Measurements from ENCODE around the gene TFF1. TPM values are rescaled to one million over a fixed set of nuclear protein-coding genes. Genes with fewer than 3 reads are reported as not detected.

The TFF1 gene
- total and polyA plus RNA-seq, 2 of the 4 experiments (the other 2 are of a cell fraction), result not detected

DNA sequence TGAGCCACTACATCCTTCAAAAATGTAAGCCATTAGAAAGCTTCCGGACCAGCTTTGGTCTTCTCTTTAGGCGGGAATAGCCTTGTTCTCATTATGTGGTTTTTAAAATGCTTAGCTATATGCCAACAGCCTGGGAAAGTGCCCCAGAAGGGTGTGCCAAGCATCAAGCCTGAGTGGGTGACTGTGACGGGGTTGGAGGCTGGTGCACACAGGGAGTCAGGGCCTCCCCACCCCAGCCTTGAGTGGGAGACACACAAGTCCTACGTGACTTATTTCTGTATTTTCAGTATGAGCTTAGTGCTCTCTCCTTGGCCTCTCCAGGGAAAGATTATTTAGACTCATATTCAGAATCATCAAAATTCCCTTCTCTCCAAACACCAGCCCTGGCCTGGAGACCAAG, 47.2 kb upstream of the TFF1 start:
- intact Hi-C loops (cut with micrococcal nuclease), result no loop called here
- H3K4ac ChIP-seq (ENCODE audit: low read depth, low read length), result no peak overlapping the region
- CTCF ChIA-PET, result no interaction called here

More for the DNA sequence above, 47.2 kb upstream of the TFF1 start:
- Histone ChIP-seq H4K91ac (ENCODE audit: insufficient read depth, low read depth, low read length) (no peak overlapping the region), H3K36me3 (ENCODE audit: control insufficient read depth, insufficient read depth, low read length) (no peaks in the 10 kb centered on the region), H2AFZ (replicated peaks; ENCODE audit: low read length, poor library complexity) (no peak overlapping the region), H4K5ac (ENCODE audit: low read depth, low read length) (no peak overlapping the region), H3K4me2 (ENCODE audit: low read depth, low read length) (no peak overlapping the region), H2BK5ac (ENCODE audit: low read depth, low read length, poor library complexity, severe bottlenecking) (no peak overlapping the region), H3K27me3 (ENCODE audit: control insufficient read depth, insufficient read depth, low read length) (peaks cover 18% of the 10 kb centered on the region; the same call in 1 of the 2 replicates), H2BK120ac (ENCODE audit: low read depth, low read length) (no peak overlapping the region), H3K14ac (replicated peaks; ENCODE audit: low read depth, low read length) (no peak overlapping the region), H3K9ac (ENCODE audit: low read depth, low read length) (no peak overlapping the region), H3K4me3 (ENCODE audit: insufficient read depth, low read depth, low read length) (no peak overlapping the region), H3K79me1 (ENCODE audit: low read depth in 1 of 2, low read length in 2 of 2) (no peaks in the 10 kb centered on the region), H3K9me1 (ENCODE audit: insufficient read depth, low read length) (no peaks in the 10 kb centered on the region), H4K8ac (ENCODE audit: low read depth in 2 of 2, low read length in 2 of 2) (no peak overlapping the region), H3K27ac (ENCODE audit: insufficient read depth, low read length) (no peak overlapping the region), H2BK15ac (ENCODE audit: low read depth, low read length) (no peak overlapping the region), H2BK20ac (ENCODE audit: low read depth, low read length) (no peak overlapping the region), H3K18ac (ENCODE audit: low read depth, low read length) (no peak overlapping the region), H3K4me1 (ENCODE audit: control insufficient read depth, insufficient read depth, low read length) (peaks cover 5% of the 10 kb centered on the region; the same call in 1 of the 2 replicates), H3K56ac (ENCODE audit: extremely low read depth, insufficient read depth, low read length) (no peak overlapping the region), H3K23ac (ENCODE audit: low read depth, low read length) (no peak overlapping the region), H2AK9ac (replicated peaks; ENCODE audit: low read depth, low read length, poor library complexity) (no peak overlapping the region), H3K9me3 (ENCODE audit: control insufficient read depth, insufficient read depth, low read length) (no peaks in the 10 kb centered on the region), H4K20me1 (ENCODE audit: insufficient read depth, low read length) (no peaks in the 10 kb centered on the region), H2AK5ac (ENCODE audit: low read depth, low read length) (no peak overlapping the region)
- POLR2A ChIA-PET (ENCODE audit: unreplicated experiment), result no interaction called here
- WGBS, 2 experiments (ENCODE audit: extremely low coverage in 2 of 2, insufficient read length in 1 of 2), result 80% methylated on average over 1 of the region's 4 CpGs; no CpG with 5 or more reads in 1 of the 2 experiments
- ATAC-seq (ENCODE audit: low read depth) (no peak), DNase-seq (no peak)
- in situ Hi-C loops (cut with MboI; ENCODE audit: low sequenced_read_pairs), result no loop called here
- dilution Hi-C loops (cut with HindIII; ENCODE audit: low sequenced_read_pairs, unreplicated experiment), result no loop called here
- TF ChIP-seq MAZ (IDR thresholded peaks at IDR 0.05; ENCODE audit: borderline replicate concordance, low read depth, low read length) (no peak), NFE2L2 (IDR thresholded peaks at IDR 0.05; ENCODE audit: low read depth, low read length) (no peak), SMC3 (IDR thresholded peaks at IDR 0.05; ENCODE audit: low read depth, low read length) (no peak), POLR2A (IDR thresholded peaks at IDR 0.05; ENCODE audit: low read depth, low read length) (no peak), FOS (IDR thresholded peaks at IDR 0.05; ENCODE audit: low read depth, low read length) (no peak), CEBPB (IDR thresholded peaks at IDR 0.05; ENCODE audit: low read depth, low read length) (no peak), RCOR1 (IDR thresholded peaks at IDR 0.05; ENCODE audit: insufficient replicate concordance, low read length) (no peak), RFX5 (IDR thresholded peaks at IDR 0.05; ENCODE audit: low read depth, low read length) (no peak), BHLHE40 (IDR thresholded peaks at IDR 0.05; ENCODE audit: low read depth, low read length) (no peak), CHD1 (IDR thresholded peaks at IDR 0.05; ENCODE audit: low read depth, low read length) (no peak), MXI1 (IDR thresholded peaks at IDR 0.05; ENCODE audit: borderline replicate concordance, low read depth, low read length) (no peak), MAFK (IDR thresholded peaks at IDR 0.05; ENCODE audit: low read depth, low read length) (no peak), RAD21 (IDR thresholded peaks at IDR 0.05; ENCODE audit: low read length) (no peak)
- TF ChIP-seq, protein P1, sequence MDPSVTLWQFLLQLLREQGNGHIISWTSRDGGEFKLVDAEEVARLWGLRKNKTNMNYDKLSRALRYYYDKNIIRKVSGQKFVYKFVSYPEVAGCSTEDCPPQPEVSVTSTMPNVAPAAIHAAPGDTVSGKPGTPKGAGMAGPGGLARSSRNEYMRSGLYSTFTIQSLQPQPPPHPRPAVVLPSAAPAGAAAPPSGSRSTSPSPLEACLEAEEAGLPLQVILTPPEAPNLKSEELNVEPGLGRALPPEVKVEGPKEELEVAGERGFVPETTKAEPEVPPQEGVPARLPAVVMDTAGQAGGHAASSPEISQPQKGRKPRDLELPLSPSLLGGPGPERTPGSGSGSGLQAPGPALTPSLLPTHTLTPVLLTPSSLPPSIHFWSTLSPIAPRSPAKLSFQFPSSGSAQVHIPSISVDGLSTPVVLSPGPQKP (IDR thresholded peaks at IDR 0.05; ENCODE audit: borderline replicate concordance, low read depth, low read length), result no peak
- TF ChIP-seq, protein P2, sequence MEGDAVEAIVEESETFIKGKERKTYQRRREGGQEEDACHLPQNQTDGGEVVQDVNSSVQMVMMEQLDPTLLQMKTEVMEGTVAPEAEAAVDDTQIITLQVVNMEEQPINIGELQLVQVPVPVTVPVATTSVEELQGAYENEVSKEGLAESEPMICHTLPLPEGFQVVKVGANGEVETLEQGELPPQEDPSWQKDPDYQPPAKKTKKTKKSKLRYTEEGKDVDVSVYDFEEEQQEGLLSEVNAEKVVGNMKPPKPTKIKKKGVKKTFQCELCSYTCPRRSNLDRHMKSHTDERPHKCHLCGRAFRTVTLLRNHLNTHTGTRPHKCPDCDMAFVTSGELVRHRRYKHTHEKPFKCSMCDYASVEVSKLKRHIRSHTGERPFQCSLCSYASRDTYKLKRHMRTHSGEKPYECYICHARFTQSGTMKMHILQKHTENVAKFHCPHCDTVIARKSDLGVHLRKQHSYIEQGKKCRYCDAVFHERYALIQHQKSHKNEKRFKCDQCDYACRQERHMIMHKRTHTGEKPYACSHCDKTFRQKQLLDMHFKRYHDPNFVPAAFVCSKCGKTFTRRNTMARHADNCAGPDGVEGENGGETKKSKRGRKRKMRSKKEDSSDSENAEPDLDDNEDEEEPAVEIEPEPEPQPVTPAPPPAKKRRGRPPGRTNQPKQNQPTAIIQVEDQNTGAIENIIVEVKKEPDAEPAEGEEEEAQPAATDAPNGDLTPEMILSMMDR (conservative IDR thresholded peaks at IDR 0.05; ENCODE audit: low read depth, low read length), result no peak
- TF ChIP-seq, protein P3, sequence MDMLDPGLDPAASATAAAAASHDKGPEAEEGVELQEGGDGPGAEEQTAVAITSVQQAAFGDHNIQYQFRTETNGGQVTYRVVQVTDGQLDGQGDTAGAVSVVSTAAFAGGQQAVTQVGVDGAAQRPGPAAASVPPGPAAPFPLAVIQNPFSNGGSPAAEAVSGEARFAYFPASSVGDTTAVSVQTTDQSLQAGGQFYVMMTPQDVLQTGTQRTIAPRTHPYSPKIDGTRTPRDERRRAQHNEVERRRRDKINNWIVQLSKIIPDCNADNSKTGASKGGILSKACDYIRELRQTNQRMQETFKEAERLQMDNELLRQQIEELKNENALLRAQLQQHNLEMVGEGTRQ (IDR thresholded peaks at IDR 0.05; ENCODE audit: low read depth, low read length), result no peak
- no TSS peak for BruUV-seq (replicated peaks)
